ENCODE results near the gene VPS37B. TPM values are rescaled to one million over a fixed set of nuclear protein-coding genes. Genes with fewer than 3 reads are reported as not detected.
"Not testable (repeated sequence)": the region's sequence is repeated elsewhere in the genome, so short reads cannot be mapped to it uniquely, and the experiment has no call there.

VPS37B gene
- polyA plus RNA-seq (2012; ENCODE audit: low read depth, missing spikeins), result 20.8 TPM

- peak; percentile 73 for DNase-seq (ENCODE audit: insufficient read length, low spot score)
- TF ChIP-seq POLR2A (IDR thresholded peaks at IDR 0.05; ENCODE audit: low read depth, low read length), result peak; percentile 79; the same call in 1 of the 2 replicates
- TF ChIP-seq TAF1 (IDR thresholded peaks at IDR 0.05; ENCODE audit: low read depth, low read length), result peak; percentile 49; the same call in 1 of the 2 replicates
- no peak for TF ChIP-seq SPI1 (IDR thresholded peaks at IDR 0.05; ENCODE audit: low read depth, low read length)
- 0 out of 2 replicates have a peak, but pooled peaks have one; percentile 41 for TF ChIP-seq POU2F2 (IDR thresholded peaks at IDR 0.05; ENCODE audit: low read depth, low read length)
- TF ChIP-seq PAX5 (IDR thresholded peaks at IDR 0.05; ENCODE audit: insufficient read depth, low read length, severe bottlenecking), result no peak
- peak; percentile 71 for TF ChIP-seq POLR2AphosphoS5 (IDR thresholded peaks at IDR 0.05; ENCODE audit: low read depth, low read length)
- FAIRE-seq, result peak; percentile 92
Observed at GRCh38 chr12:122895704-122896636, at the start of gene VPS37B. Gene VPS37B (minus strand): TSS chr12:122896124. CDS start chr12:122896062, 62 bp downstream.

GRCh38 chr12:122944605-122945592, 49.0 kb upstream of the VPS37B start:
- TF ChIP-seq POLR2A (IDR thresholded peaks at IDR 0.05; ENCODE audit: low read depth, low read length) (no peak), SPI1 (IDR thresholded peaks at IDR 0.05; ENCODE audit: low read depth, low read length) (no peak), PAX5 (IDR thresholded peaks at IDR 0.05; ENCODE audit: insufficient read depth, low read length, severe bottlenecking) (no peak), POU2F2 (IDR thresholded peaks at IDR 0.05; ENCODE audit: low read depth, low read length) (no peak), POLR2AphosphoS5 (IDR thresholded peaks at IDR 0.05; ENCODE audit: low read depth, low read length) (no peak), TAF1 (IDR thresholded peaks at IDR 0.05; ENCODE audit: low read depth, low read length) (no peak)
- no peak for FAIRE-seq
- no peak for DNase-seq (ENCODE audit: insufficient read length, low spot score)

DNA sequence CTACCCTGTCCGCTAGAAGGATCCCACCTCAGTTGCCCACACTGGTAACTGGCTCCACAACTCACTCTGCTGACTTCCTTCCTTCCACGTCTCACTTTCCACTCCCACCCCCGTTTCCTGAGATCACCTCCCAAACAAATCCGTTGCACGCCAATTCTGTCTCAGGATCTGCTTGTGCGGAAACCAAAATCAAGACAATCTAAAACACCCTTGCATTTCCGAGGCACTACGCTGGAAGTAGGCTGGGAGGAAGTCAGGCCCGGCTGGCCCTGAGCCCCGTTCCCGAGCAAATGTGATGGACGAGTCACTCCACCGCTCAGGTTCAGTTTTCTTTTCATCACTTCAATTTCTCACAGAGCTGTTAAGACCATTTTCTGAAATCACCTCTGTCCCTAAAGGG, 47.3 kb upstream of the VPS37B start:
- FAIRE-seq (no peak), DNase-seq (ENCODE audit: insufficient read length, low spot score) (no peak)
- no peak for TF ChIP-seq SPI1 (IDR thresholded peaks at IDR 0.05; ENCODE audit: low read depth, low read length)
- no peak for TF ChIP-seq PAX5 (IDR thresholded peaks at IDR 0.05; ENCODE audit: insufficient read depth, low read length, severe bottlenecking)
- no peak for TF ChIP-seq POLR2A (IDR thresholded peaks at IDR 0.05; ENCODE audit: low read depth, low read length)
- no peak for TF ChIP-seq TAF1 (IDR thresholded peaks at IDR 0.05; ENCODE audit: low read depth, low read length)
- no peak for TF ChIP-seq POLR2AphosphoS5 (IDR thresholded peaks at IDR 0.05; ENCODE audit: low read depth, low read length)
- TF ChIP-seq POU2F2 (IDR thresholded peaks at IDR 0.05; ENCODE audit: low read depth, low read length), result no peak

DNA sequence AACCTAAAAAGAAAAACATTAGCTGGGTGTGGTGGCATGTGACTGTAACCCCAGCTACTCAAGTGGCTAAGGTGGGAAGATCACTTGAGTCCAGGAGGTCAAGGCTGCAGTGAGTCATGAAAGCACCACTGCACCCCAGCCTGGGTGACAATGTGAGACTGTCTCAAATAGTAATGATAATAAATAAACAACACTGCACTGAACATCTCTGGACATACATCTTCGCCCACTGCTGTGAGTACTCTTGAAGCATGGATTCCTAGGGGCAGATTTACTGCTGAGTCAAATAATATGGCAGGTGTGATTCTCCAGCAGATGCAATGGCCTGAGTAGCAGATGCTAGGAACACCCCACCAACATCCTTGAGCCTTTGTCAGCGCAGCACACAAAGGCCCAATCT, 46.7 kb upstream of the VPS37B start:
- DNase-seq (ENCODE audit: insufficient read length, low spot score), result no peak
- FAIRE-seq, result no peak
- TF ChIP-seq POLR2AphosphoS5 (IDR thresholded peaks at IDR 0.05; ENCODE audit: low read depth, low read length), result no peak
- TF ChIP-seq POU2F2 (IDR thresholded peaks at IDR 0.05; ENCODE audit: low read depth, low read length), result no peak
- no peak for TF ChIP-seq SPI1 (IDR thresholded peaks at IDR 0.05; ENCODE audit: low read depth, low read length)
- TF ChIP-seq PAX5 (IDR thresholded peaks at IDR 0.05; ENCODE audit: insufficient read depth, low read length, severe bottlenecking), result no peak
- no peak for TF ChIP-seq POLR2A (IDR thresholded peaks at IDR 0.05; ENCODE audit: low read depth, low read length)
- TF ChIP-seq TAF1 (IDR thresholded peaks at IDR 0.05; ENCODE audit: low read depth, low read length), result no peak

DNA sequence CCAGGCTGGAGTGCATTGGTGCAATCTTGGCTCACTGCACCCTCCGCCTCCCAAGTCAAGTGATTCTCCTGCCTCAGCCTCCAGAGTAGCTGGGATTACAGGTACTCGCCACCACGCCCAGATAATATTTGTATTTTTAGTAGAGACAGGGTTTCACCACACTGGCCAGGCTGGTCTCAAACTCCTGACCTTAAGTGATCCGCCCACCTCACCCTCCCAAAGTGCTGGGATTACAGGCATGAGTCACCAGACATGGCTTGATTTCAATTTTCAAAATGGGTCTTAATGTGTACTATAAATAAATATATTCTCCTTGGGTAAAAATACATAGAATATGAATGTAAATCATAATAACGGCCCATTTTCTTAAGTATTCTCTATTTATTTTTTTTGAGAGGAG, 45.4 kb upstream of the VPS37B start:
- DNase-seq (ENCODE audit: insufficient read length, low spot score); FAIRE-seq: not testable (repeated sequence)

- TF ChIP-seq PAX5 (IDR thresholded peaks at IDR 0.05; ENCODE audit: insufficient read depth, low read length, severe bottlenecking) (no peak), SPI1 (IDR thresholded peaks at IDR 0.05; ENCODE audit: low read depth, low read length) (no peak), POU2F2 (IDR thresholded peaks at IDR 0.05; ENCODE audit: low read depth, low read length) (no peak), POLR2A (IDR thresholded peaks at IDR 0.05; ENCODE audit: low read depth, low read length) (no peak), TAF1 (IDR thresholded peaks at IDR 0.05; ENCODE audit: low read depth, low read length) (no peak), POLR2AphosphoS5 (IDR thresholded peaks at IDR 0.05; ENCODE audit: low read depth, low read length) (no peak)
- FAIRE-seq (no peak), DNase-seq (ENCODE audit: insufficient read length, low spot score) (no peak)
Observed at GRCh38 chr12:122939125-122939524, 43.2 kb upstream of the VPS37B start.

DNA sequence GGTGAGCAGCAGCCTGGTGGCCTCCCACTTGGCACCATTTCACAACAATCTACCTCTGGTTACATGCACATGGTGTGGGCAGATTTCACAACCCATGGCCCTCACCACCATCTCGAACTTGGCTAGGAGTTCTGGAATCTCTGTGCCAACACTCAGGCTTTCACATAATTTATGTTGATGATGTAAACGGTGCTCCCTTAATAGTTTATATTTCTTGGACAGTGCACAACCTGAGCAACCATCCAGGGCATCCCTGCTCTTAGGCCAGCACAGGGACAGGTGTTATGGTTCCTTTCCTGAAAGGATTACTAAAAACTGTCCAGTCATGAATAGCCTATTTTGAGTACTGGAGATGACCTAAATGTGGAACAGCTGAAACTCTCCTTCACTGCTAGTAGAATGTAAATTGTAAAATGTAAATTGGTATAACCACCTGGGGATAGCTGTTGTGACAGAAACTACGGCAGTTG, 41.7 kb upstream of the VPS37B start:
- FAIRE-seq (peak; percentile 83), DNase-seq (ENCODE audit: insufficient read length, low spot score) (no peak)
- TF ChIP-seq POLR2A (IDR thresholded peaks at IDR 0.05; ENCODE audit: low read depth, low read length) (no peak), PAX5 (IDR thresholded peaks at IDR 0.05; ENCODE audit: insufficient read depth, low read length, severe bottlenecking) (no peak), POU2F2 (IDR thresholded peaks at IDR 0.05; ENCODE audit: low read depth, low read length) (no peak), POLR2AphosphoS5 (IDR thresholded peaks at IDR 0.05; ENCODE audit: low read depth, low read length) (no peak), TAF1 (IDR thresholded peaks at IDR 0.05; ENCODE audit: low read depth, low read length) (no peak), SPI1 (IDR thresholded peaks at IDR 0.05; ENCODE audit: low read depth, low read length) (no peak)

- TF ChIP-seq POU2F2 (IDR thresholded peaks at IDR 0.05; ENCODE audit: low read depth, low read length) (no peak), PAX5 (IDR thresholded peaks at IDR 0.05; ENCODE audit: insufficient read depth, low read length, severe bottlenecking) (no peak), POLR2AphosphoS5 (IDR thresholded peaks at IDR 0.05; ENCODE audit: low read depth, low read length) (no peak), TAF1 (IDR thresholded peaks at IDR 0.05; ENCODE audit: low read depth, low read length) (no peak), POLR2A (IDR thresholded peaks at IDR 0.05; ENCODE audit: low read depth, low read length) (no peak), SPI1 (IDR thresholded peaks at IDR 0.05; ENCODE audit: low read depth, low read length) (no peak)
- no peak for DNase-seq (ENCODE audit: insufficient read length, low spot score)
- peak; percentile 55 for FAIRE-seq
Observed at GRCh38 chr12:122935318-122935717, 39.4 kb upstream of the VPS37B start.

Measured in GM12891 (cell line).